ENCODE measurements around the gene GIPC3.

The GIPC3 gene

DNA sequence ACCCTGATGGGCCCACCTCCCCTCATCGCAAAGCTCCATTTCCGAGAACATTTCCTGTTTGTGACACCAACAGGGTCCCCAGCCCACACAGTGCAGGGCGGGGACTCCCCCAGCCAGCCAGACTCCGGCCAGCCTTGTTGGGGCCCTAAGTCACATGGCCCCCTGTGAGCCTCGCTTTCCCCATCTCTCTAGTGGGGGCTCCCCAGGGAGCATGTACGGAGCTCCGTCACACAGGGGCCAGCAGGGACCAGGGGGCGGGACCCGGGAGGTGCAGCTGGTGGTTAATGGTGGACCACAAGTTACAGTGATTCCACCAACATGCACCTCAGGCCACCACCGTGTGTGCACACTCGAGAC, 19.7 kb downstream of the GIPC3 start:
- DNase-seq (ENCODE audit: low read depth, low spot score) = no peak

DNA sequence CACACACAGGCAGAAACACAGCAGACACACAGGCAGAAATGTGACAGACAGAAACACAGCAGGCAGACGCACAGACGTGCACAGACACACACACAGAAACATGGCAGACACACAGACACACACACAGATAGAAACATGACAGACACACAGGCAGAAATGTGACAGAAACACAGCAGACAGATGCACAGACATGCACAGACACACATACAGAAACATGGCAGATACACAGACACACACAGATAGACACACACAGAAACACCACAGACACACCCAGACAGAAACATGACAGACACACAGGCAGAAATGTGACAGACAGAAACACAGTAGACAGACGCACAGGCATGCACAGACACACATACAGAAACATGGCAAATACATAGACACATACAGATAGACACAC, 20.1 kb downstream of the GIPC3 start:
- no peak for DNase-seq (ENCODE audit: low read depth, low spot score)

- DNase-seq (ENCODE audit: low read depth, low spot score) = no peak
Observed at GRCh38 chr19:3605770-3606169, 20.5 kb downstream of the GIPC3 start.

DNA sequence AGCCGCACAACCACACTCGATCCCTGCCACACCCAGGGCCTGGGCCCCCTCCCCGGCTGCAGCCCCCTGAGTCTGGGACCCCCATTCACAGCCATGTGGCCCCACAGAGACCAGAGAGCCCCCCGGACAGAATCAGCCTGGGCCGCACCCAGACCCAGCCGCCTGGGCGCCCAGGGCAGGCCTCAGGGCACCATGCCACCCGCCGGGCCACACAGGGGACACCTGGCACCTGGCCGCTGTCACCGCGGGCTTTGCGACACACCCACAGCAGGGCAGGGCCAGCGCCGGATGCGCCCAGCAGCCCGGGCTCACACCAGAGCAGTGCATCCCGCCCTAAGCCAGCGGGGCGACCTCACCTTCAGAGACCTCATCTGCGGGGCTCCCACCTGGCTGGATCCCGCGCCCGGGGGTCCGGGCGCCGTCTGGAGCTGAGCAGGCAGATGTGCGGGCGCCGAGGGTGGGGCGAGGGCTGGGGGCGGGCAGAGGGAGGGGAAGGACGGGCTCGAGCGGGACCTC, 21.0 kb downstream of the GIPC3 start:
- no peak for DNase-seq (ENCODE audit: low read depth, low spot score)

DNA sequence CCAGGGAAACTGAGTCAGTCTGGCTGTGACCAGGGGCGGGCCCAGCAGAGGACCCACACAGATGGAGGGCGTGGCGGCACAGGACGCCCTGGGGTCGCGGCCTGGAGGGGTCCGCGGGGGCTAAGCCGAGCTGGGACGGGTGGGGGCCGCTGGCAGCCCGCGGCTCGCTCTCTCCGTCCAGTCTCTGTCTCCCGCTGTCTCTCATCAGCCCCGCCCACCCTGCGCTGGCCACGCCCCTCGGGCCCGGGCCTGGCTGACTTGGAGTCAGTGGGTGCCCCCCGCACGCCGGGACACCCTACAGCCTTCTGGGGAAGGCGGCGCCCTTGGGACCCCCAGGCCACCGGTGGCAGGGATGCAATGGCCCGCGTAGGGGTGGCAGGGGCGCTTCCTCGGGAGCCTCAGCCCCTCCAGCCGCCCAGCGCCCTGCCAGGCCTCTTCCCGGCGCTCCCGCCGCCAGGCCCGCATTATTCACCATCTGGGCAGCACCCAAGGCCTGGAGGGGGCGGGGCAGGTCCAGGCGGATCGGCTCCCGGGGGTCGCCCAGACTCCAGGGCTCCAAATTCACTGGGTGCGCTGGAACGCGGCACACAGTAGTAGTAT, 21.5 kb downstream of the GIPC3 start, which contains the start of gene TBXA2R:
Gene TBXA2R, minus strand, starts transcription at position 186 of the 600 bp plus-strand sequence. CDS start 6,241 bp downstream, outside the sequence.
- no peak for DNase-seq (ENCODE audit: low read depth, low spot score)

DNA sequence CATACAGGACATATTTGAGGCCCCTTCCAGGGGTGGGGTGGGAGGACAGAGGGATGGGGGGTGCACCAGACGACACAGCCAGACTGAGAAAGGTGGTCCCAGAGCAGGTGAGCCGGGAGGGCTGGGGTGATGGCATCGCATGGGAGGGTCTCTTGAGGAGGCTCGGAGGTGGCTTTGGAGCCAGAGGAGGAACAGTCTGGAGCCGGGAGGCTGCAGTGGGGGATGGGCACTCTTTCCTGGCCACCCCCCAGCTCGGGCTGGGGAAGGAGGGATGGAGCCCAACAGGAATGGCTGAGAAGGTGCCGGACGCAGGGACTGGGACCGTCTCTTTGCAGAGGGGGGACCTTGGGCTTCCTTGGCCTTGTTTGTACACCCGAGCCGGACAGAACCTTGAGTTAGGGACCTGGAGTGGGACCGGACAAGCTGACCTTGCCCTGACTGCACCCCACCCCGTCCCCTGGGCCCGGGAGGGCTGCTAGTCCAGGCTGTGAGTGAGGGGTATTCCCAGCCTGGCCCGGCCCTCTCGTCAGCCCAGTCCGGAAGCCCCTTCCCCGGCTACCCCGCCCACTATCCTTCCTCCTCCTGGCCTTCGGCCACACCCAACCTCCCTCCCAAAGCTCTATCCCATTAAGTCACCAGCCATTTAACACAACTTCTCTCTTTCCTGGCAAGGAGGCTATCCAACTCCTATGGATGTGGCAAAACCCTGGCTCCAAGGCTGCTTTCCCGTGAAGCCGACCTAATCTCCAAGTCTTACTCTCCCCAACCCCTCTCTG, 22.2 kb downstream of the GIPC3 start:
- DNase-seq (ENCODE audit: low read depth, low spot score) = no peak

DNA sequence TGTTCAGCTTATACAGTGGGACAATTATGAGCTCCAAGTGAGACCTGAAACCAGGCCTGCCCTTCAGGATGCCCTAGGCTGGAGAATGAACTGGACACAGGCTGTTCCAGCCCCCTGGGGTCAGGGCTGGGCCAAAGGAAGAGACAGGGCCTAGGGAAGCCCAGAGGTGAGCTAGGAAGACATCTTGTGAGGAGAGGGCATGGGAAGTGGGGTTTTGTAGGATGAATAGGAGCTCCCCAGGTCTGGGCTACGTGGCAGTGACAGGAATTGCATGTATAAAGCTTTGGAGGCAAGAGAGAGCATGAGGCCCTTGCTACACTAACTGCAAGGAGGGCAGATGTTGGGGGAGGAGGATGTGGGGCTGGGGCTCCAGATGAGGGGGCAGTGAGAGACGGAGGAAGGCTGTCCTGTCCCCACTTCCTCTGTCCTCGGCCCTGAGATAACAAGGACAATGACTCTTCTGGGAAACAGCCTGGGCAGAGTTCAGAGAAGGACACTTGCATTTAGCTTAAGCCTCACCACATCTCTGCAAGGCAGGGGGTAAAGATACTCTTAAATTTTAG, 22.9 kb downstream of the GIPC3 start:
- DNase-seq (ENCODE audit: low read depth, low spot score) = no peak

DNA sequence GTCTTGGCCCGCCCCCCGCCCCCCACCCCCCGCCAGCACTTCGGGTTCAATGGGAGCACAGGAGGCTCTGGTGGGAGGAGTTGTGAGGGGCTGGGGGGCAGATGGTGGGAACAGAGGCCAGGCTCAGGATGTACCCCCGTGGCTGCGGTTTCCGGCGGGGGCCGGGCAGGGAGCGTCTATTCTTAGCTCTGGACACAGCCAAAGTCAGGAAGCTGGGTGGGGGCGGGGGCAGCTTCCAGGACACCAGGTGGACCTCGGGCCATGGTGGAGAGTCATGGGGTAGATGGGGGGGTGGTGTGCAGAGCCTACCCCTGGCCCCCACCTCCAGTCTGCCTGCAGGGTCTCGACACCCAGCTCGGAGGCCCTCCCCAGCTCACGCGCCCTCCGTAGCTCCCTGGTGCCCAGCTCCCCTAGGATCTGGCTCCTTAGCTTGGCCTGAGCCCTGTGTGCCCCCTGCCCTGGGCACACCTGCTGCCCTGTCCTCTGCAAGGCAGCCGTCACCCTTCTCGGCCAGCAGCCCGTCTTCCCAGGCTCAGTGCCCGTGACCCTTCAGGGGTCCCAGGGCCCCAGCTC, 23.6 kb downstream of the GIPC3 start:
- DNase-seq (ENCODE audit: low read depth, low spot score) = no peak

DNA sequence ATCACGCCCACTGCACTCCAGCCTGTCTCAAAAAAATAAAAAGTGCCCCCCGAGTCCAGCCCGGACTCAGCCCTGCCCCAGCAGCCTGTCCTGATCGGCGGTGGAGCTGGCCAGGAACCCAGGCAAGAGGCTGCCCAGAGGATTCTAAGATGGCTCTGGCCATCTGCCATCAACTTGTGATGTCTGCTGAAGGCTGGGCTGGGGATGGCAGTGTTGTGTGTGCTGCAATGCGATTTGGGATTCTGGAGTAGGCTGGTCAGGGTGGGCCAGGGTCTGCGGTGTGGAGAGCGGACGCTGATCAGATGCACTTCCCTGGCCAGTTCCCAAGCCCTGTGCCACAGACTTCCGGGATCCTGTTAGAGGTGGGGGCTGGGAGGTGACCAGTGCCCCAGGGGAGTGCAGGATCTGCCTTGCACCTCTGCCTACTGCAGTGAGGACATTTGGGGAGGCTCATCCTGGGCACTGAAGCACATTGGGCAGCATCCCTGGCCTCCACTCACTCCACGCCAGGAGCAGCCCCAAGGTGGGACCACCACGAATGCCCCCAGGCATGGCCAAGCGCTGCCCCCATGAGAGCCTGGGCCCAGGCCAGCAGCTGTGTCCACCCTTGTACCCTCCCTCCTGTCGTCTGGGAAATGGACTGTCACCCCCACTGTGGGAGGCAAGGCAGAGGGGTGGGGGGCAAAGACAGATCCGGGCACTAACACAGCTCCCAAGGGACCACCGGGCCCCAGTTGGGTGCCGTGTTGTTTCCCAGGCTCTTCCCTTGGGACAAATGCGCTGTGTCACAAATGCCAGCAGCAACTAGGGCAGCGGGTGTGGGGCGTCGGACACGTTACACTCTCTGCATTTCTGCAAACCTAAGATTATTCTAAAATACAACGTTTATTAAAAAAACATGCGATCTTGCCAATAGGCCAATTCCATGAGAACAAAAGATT, 24.8 kb downstream of the GIPC3 start:
- DNase-seq (ENCODE audit: low read depth, low spot score) = no peak

- DNase-seq (ENCODE audit: low read depth, low spot score) = no peak
Observed at GRCh38 chr19:3610745-3611717, 25.8 kb downstream of the GIPC3 start.

GRCh38 chr19:3611841-3612240, 26.6 kb downstream of the GIPC3 start:
- DNase-seq (ENCODE audit: low read depth, low spot score) = no peak

GRCh38 chr19:3612330-3612729, 27.1 kb downstream of the GIPC3 start:
- no peak for DNase-seq (ENCODE audit: low read depth, low spot score)

DNA sequence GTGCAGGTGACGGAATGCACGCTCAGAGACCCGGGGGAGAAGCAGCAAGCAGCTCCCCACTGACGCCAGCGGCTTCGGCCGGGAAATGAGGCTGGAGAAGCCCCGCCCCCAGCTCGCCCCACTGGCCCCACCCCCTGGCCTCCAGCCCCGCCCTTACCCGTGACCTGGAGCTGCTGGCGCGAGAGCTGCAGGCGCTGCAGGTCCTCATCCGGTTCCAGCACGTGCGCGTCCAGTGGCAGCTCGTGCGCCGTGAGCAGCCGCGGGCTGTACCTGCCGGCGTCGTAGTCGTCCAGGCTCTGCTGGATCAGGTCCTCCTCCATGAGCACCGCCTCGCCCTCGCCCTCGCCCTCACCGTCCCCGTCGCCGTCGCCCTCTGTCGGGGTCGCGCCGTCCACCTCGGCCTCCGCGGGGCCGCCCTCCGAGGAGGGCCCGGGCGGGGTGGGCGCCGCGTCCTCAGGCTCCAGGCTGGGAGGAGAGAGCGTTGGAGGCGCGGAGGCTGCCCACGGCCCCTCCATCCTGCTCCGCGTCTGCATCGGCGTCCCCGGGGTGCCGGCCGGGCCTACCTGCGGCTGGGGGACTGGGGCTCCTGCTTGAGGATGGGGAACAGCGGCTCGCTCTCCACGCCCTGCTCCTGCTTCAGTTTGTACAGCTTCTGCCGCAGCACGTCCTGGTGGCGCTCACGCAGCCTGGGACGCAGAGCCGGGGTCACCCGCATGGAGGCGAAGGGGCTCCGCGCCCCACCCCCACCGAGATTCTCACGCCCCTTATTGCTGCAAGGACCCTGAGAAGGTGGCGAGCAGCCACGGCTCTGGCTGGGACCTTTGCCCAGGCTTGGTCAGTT, 27.8 kb downstream of the GIPC3 start:
- DNase-seq (ENCODE audit: low read depth, low spot score) = no peak

GRCh38 chr19:3613818-3614661, 28.8 kb downstream of the GIPC3 start:
- DNase-seq (ENCODE audit: low read depth, low spot score) = no peak

- DNase-seq (ENCODE audit: low read depth, low spot score) = no peak
Observed at GRCh38 chr19:3614858-3615505, 29.7 kb downstream of the GIPC3 start.

DNA sequence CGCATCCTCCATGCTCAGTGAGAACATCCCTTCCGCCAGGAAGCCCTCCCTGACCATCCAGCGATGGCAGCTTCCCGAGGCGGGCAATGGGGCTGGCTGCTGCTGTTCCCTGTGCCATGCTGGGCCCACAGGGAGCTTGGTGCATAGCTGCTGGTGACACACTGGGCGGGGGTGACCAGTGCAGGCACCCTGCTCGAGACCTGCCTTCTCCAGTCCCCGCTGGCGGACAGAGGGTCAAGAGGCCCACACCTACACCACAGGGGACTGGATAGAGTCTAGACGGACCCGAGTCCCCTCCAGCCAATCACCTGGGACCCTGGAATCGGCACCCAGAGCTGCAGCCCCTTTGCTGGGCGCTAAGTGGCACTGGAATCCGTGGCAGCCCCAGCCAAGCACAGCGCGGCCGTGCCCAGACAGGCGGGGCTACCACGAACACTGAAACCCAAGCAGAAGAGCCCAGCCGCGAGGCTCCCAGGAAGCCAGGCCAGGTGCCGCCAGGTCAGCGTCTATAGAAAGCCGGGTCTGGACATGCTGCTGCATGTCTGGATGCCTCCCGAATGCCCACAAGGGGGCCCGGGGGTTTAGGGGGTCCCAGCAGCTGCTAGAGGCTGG, 30.4 kb downstream of the GIPC3 start:
- DNase-seq (ENCODE audit: low read depth, low spot score) = no peak

- no peak for DNase-seq (ENCODE audit: low read depth, low spot score)
Observed at GRCh38 chr19:3617463-3617862, 32.2 kb downstream of the GIPC3 start.

All from activated CD4-positive, CD25-positive, alpha-beta regulatory T cell treated with anti-CD3 and anti-CD28 coated beads, Interleukin-2, amount 50 U/mL, for 16 hours (primary cell).